ENCODE results near the gene UBE2U. TPM values are rescaled to one million over a fixed set of nuclear protein-coding genes. Genes with fewer than 3 reads are reported as not detected.

The UBE2U gene
- total RNA-seq, 1 donor = not detected

- no peaks in the 10 kb centered on the region for H3K4me1 ChIP-seq (ENCODE audit: insufficient read depth, low read length)
- H3K27me3 ChIP-seq (ENCODE audit: insufficient read depth, low read length) = no peaks in the 10 kb centered on the region
- no peak overlapping the region for H3K4me3 ChIP-seq (ENCODE audit: low read length)
- H3K9me3 ChIP-seq (ENCODE audit: low read depth, low read length) = no peaks in the 10 kb centered on the region
Observed at GRCh38 chr1:64312431-64312830, 109.0 kb downstream of the UBE2U start.

GRCh38 chr1:64315402-64315801, 112.0 kb downstream of the UBE2U start:
- Histone ChIP-seq H3K27me3 (ENCODE audit: insufficient read depth, low read length) (no peaks in the 10 kb centered on the region), H3K9me3 (ENCODE audit: low read depth, low read length) (no peaks in the 10 kb centered on the region), H3K4me1 (ENCODE audit: insufficient read depth, low read length) (peaks cover 6% of the 10 kb centered on the region), H3K4me3 (ENCODE audit: low read length) (no peak overlapping the region)

All from mononuclear cell (primary cell).